GM21825 (cell line): ENCODE results near the gene NBAS.

Experiments
- ATAC-seq: cut with Tn5 transposase; IDR thresholded peaks from one replicate; pipeline ENCODE4 v1.9.1; 2021; ENCODE audit warnings: mild to moderate bottlenecking, moderate library complexity; ENCODE audit not compliant: unreplicated experiment

NBAS gene

GRCh38 chr2:15372019-15372418 lies 189.1 kb downstream of the NBAS start:
- no peak for ATAC-seq

- ATAC-seq: no peak
Observed at GRCh38 chr2:15369129-15369528, 192.0 kb downstream of the NBAS start.

GRCh38 chr2:15367715-15368114 lies 193.4 kb downstream of the NBAS start:
- peak; percentile 79 for ATAC-seq

DNA sequence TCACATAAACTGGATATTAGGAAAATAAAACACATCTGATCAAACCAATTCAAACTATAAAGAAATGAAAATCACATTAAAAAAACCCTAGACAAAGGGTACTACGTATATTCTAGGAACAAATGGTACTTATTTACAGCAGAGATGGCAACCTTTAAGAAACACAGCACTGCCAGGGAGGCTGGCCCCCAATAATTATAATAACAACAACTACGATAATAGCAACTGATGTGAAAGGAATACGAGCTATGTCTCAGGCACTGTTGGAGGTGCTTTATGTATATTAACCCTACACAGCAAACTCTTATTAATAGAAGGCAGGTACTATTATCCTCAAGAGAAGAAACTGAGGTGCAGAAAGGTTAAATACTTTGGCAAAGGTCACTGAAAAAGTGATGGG lies 193.9 kb downstream of the NBAS start:
- ATAC-seq: no peak

DNA sequence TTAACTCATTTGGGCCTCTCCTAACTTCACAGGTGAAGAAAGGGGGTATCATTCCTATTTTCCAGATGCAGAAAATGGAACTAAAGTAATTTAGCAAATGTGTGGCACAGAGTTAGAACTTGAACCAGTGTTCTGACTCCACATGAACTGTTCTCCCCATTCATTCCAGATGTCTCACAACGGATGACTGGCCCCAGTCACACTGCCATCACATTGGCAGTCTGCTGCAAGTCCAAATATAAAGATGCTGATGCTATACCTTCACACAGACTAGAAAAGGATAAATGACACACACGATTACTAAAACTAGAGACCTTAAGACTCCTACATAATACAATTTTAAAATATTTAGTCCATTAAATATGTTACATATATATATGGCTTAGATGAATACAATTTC lies 195.7 kb downstream of the NBAS start:
- no peak for ATAC-seq

- no peak for ATAC-seq
Observed at GRCh38 chr2:15364561-15364960, 196.6 kb downstream of the NBAS start.

DNA sequence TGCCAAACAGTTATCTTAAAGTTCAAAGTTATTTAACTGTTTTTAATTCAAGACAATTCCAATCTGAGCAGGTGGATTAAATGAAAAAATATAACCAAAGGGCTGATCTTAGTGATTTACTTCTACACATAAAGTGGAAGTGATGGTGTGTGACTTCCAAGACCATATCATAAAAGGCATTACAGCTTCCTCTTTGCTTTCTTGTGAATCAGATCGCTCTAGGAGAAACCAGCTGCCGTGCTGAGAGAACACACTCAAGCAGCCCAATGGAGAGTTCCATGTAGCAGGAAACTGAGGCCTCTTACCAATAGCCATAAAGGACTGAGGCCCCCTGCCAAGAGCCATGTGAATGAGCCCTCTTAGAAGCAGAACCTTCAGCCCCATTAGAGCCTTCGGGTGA lies 197.4 kb downstream of the NBAS start:
- ATAC-seq: no peak

- no peak for ATAC-seq
Observed at GRCh38 chr2:15363142-15363541, 198.0 kb downstream of the NBAS start.

DNA sequence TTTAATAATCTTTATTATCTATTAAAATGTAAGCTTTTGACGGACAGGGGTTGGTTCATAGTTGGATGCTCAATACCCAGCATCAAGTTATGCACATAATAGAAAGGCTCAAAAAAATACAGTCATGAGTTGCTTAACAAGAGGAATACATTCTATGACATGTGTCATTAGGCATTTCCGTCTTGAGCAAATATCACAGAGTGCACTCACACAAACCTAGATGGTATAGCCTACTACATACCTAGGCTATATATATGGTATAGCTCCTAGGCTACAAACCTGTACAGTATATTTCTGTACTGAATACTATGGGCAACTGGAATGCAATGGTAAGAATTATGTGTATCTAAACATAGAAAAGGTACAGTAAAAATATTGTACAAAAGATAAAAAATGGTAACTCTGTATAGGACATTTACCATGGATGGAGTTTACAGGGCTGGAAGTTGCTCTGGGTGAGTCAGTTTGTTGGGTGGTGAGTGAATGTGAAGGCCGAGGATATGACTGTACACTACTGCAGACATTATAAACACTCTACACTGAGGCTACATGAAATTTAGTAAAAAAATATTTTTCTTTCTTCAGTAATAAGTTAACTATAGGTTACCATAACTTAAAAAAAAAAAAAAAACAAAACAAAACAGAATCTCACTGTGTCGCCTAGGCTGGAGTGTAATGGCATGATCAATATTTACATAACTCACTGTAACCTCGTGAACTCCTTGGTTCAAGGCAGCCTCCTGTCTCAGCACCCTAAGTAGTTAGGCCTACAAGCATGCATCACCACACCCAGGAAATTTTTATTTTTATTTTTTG lies 201.2 kb downstream of the NBAS start:
- no peak for ATAC-seq

- no peak for ATAC-seq
Observed at GRCh38 chr2:15357922-15358321, 203.2 kb downstream of the NBAS start.

DNA sequence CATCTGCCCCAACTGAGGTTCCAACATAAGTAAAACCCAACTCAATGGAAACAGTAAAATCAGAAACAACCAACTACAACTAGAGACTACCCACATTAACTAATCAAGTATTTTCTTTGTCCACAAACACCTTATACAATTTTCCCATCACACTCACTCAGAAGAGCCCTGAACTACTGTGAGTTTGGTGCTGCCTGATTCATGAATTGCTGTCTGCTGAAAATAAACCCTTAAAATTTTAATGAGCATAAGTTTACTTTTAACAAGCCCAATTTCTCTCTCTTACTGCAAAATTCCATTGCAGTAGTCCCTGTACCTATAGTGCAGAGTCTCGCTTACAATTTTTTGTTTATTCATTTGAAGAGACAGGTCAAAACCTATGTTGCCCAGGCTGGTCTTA lies 203.9 kb downstream of the NBAS start:
- no peak for ATAC-seq

GRCh38 chr2:15355386-15355785 lies 205.7 kb downstream of the NBAS start:
- no peak for ATAC-seq

GRCh38 chr2:15354596-15355366 lies 206.4 kb downstream of the NBAS start:
- ATAC-seq: no peak

DNA sequence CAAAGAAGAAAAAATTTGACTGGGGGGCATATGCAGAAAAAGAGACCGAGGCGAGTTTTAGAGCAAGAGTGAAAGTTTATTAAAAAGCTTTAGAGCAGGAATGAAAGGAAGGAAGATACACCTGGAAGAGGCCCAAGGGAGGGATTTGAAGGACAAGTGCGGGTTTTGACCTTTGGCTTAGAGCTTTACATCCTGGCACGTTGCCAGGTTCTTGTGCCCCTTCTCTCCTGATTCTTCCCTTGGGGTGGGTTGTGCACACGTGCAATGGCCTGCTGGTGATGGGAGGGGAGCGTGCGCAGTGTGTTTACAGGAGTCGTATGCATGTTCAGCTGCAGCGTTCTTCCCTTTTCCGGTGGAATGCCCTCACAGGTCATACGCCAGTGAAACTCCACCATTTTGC lies 208.8 kb downstream of the NBAS start:
- no peak for ATAC-seq

GRCh38 chr2:15348636-15349035 lies 212.5 kb downstream of the NBAS start:
- ATAC-seq: no peak

- ATAC-seq: no peak
Observed at GRCh38 chr2:15348045-15348444, 213.1 kb downstream of the NBAS start.

DNA sequence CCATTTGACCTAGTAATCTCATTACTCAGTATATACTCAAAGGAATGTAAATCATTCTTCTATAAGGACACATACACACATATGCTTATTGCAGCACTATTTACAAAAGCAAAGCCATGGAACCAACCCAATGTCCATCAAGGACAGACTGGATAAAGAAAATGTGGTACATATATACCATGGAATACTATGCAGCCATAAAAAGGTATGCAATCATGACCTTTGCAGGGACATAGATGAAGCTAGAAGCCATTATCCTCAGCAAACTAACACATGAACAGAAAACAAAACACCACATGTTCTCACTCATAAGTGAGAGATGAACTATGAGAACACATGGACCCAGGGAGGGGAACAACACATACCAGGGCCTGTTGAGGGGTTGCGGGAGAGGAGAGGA lies 214.5 kb downstream of the NBAS start:
- no peak for ATAC-seq

DNA sequence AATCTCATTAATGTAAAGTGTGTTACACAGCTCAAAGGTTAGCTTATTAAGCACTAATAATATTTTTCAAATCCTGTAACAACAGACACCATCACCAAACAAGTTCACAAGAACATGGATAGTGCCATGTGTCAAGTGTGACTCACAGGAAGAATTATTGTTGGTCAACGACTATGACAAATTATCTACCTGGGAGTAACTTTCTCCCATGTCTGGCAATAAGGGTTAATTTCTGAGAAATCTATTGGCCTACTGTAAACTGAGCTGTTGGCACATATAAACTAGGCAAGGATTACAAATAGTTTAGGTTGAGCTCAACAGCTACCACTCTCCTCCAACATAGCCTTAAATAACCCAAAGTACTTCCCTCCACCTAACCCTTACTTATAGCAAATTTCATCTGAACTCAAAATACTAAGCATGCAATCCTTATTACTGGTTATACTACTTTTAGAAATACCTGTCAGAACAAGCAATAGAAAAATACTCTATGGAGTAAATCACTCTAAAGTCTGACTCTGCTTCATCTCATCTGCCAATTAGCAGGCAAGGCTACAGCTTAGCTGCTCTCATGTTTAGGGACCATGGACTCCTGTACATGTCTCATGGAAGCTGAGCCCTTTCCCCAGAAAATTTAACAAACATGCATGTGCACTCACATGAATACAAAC lies 223.0 kb downstream of the NBAS start:
- no peak for ATAC-seq

GRCh38 chr2:15334644-15335326 lies 226.3 kb downstream of the NBAS start:
- no peak for ATAC-seq

GRCh38 chr2:15331787-15332186 lies 229.3 kb downstream of the NBAS start:
- no peak for ATAC-seq

- ATAC-seq: no peak
Observed at GRCh38 chr2:15325296-15325695, 235.8 kb downstream of the NBAS start.
